UCSD-AML1 (cell line): ENCODE measurements around the gene ZNF565.
"Not testable (repeated sequence)": the region's sequence is repeated elsewhere in the genome, so short reads cannot be mapped to it uniquely, and the experiment has no call there.

Experiments
- DNase-seq: peaks from one replicate; lab custom pipeline; 2025; ENCODE audit not compliant: unreplicated experiment; lab: John Stamatoyannopoulos, UW

The ZNF565 gene

GRCh38 chr19:36214386-36215275 is at the start of gene ZNF565, which contains the start of gene ZNF146:
Gene ZNF565 (minus strand): TSS chr19:36214665. CDS start chr19:36201985, 12,680 bp downstream.
Gene ZNF146 (plus strand): TSS chr19:36215106. CDS start chr19:36236441, 21,335 bp downstream.
- peak; percentile 97 for DNase-seq

DNA sequence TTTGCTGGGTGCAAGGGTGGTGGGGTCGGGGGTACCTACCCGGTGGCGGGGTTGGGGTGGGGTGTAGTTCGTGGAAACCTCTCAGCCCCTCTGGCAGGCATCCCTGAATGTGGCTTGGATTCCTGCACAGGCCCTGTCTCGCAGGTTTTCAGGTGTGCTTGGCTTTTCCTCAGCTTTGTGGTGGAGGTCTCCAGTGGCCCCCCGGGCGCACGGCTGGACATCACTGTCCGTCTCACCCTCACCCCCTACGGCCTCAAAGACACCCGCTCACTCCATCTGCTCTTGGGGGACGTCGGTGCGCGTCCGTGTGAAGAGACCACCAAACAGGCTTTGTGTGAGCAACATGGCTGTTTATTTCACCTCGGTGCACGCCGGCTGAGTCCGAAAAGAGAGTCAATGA is 44.7 kb upstream of the ZNF565 start:
- no peak for DNase-seq

GRCh38 chr19:36258028-36258875 is 43.8 kb upstream of the ZNF565 start:
- DNase-seq: no peak

GRCh38 chr19:36257520-36257876 is 43.0 kb upstream of the ZNF565 start:
- DNase-seq: no peak

DNA sequence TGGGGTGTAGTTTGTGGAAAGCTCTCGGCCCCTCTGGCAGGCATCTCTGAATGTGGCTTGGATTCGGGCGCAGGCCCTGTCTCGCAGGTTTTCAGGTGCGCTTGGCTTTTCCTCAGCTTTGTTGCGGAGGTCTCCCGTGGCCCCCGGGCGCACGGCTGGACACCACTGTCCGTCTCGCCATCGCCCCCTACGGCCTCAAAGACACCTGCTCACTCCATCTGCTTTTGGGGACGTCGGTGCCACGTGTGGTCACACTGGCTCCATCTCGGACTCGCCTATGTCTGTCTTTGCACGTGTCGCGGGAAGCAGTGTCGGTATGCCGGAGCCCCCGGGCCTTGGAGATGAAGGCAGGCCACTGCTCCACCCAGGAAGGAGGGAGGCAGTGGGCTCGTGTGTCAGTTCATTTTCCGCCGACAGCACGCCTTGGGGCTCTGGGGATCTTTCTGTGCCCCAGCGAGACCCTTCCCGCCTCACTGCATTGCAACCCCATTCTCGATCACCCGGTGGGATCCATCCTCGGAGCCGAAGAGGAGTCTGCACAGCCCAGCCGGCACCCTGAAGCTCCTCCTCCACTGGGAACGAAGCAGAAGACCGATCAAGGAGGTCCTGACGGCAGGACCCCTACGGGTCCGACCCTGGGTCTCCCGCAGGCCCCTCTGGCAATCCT is 42.5 kb upstream of the ZNF565 start:
- DNase-seq: no peak

DNA sequence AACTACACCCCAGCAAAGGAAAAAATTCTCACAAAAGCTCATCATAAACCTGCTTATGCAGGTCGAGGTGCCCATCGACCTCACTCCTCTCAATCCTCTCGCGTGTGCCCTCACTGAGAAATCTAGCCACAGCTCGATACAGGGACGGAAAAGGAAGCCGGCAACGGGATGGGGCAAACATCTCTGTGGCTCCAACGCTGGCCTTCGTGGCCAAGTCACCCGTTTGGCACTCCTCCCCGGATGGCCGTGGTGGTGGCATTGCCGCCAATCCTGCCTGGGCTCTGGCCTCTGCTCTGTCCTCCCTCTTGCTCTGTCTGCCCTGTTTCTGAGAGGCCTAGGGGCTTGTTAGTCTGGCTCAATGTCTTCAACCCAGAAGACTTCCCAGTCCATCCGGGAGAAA is 41.6 kb upstream of the ZNF565 start:
- no peak for DNase-seq

DNA sequence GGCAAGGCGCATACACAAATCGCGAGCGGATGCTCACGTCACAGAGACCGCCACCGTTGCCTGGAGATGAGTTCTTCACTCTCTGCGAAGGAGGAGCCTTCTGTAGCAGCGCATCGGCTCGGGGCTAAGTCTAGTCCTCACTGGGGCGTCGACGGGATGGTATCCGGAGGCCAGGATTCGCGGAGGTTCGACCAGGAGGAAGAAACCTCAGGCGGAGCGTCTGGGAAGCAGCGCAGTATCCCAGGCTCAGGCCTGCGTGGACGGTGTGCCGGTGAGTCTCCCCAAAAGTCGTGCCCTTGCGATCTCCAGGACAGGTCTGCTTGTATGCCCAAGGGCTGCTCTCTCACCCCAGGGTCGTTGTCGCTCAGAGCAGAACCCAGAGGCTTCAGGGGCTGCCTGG is 40.9 kb upstream of the ZNF565 start:
- DNase-seq: no peak

- no peak for DNase-seq
Measured at GRCh38 chr19:36254848-36255247, 40.4 kb upstream of the ZNF565 start.

DNA sequence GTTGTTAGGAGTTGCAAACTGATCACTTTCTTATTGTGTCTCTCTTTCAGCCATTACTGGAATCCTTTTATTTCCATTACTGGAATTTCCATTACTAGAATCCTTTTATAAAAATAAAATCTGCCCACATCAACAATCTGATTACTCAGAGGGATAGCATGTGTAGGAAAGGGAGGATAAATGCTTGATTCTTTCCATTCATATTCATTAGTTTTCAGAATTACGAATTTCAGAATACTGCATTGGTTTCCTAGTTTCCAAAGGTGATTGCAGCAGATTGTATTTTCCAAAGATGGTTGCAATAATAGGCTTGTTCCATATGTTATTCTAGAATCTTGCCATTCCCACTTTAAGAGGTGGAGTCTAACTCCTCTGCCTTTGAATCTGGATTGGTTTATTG is 37.6 kb upstream of the ZNF565 start:
- DNase-seq: no peak

- DNase-seq: no peak
Measured at GRCh38 chr19:36246006-36246481, 31.6 kb upstream of the ZNF565 start.

DNA sequence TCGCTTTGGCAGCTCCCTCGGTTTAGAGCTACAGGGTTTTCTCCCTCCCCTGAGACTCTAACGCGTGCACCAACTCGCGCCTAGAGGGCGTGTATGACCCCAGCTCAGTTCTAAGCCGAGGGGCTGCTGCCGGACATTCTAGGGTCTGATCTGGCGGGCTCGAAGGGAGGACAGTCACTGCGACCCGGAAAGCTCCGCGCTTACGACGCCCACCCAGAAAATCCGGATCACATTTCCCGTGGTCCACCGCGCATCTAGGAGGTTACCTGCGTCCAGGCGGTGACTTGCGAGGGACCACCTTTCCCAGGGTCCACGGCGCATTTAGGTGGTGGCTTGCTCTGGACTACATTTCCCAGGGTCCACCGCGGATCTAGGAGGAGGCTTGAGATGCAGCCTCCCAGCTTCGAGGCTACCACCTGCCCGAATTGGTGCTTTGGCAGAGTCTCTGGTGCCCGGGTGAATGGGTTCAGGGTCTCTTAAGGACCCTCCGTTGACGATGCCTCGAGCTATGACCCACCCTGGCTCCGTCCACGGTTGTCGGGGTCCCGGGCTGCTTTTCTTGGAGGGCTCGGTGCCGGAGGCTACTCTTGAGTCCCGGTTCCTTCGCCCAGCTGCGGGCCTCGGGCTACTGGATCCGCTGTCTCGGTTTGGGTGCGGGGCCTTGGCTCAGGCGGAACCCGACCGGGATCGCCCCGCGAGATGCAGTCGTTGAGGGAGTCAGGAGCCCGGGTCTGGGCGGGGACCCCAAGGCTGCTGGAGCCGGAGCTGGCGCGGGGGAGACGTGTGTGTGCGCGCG is 30.9 kb upstream of the ZNF565 start:
- no peak for DNase-seq

DNA sequence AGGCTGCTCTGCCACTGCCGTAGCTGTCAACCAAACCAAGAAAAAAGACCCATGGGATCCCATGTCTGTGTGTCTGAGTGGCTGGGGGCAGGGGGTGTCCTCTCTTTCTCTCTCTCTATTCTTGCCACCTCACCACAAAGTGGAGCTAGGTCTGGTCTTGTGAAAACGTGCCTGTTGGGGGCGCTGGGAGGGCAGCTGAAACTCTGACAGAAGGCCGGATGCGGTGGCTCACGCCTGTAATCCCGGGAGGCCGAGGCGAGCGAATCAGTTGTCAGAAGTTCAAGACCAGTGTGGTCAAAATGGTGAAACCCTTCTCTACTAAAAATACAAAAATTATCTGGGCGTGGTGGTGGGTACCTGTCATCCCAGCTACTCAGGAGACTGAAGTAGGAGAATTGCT is 29.6 kb upstream of the ZNF565 start:
- DNase-seq: no peak

- DNase-seq: no peak
Measured at GRCh38 chr19:36236946-36237310, 22.5 kb upstream of the ZNF565 start.

DNA sequence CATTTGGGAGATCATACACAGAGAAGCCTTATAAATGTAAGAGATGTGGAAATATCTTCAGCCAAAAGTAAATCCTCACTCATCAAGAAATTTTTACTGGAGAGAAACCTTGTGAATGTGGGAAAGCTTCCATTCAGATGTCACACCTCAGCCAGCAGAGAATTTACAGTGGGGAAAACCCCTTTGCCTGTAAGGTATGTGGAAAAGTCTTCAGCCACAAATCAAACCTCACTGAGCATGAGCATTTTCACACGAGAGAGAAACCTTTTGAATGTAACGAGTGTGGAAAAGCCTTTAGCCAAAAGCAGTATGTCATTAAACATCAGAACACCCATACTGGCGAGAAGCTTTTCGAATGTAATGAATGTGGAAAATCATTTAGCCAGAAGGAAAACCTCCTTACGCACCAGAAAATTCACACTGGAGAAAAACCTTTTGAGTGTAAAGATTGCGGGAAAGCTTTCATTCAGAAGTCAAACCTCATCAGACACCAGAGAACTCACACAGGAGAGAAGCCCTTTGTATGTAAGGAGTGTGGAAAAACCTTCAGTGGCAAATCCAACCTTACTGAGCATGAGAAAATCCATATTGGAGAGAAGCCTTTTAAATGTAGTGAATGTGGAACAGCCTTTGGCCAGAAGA is 22.0 kb upstream of the ZNF565 start:
- DNase-seq: no peak

DNA sequence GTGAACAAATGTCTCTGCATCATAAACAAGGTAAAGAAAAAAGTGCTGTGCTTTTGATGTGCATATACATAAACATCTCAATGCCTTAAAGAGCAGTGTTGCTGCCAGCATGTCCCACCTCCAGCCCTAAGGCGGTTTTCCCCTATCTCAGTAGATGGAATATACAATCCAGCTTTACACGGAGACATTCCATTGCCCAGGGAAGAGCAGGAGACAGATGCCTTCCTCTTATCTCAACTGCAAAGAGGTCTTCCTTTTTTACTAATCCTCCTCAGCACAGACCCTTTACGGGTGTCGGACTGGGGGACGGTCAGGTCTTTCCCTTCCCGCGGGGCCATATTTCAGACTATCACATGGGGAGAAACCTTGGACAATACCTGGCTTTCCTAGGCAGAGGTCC is 19.2 kb upstream of the ZNF565 start:
- DNase-seq: not testable (repeated sequence)

DNA sequence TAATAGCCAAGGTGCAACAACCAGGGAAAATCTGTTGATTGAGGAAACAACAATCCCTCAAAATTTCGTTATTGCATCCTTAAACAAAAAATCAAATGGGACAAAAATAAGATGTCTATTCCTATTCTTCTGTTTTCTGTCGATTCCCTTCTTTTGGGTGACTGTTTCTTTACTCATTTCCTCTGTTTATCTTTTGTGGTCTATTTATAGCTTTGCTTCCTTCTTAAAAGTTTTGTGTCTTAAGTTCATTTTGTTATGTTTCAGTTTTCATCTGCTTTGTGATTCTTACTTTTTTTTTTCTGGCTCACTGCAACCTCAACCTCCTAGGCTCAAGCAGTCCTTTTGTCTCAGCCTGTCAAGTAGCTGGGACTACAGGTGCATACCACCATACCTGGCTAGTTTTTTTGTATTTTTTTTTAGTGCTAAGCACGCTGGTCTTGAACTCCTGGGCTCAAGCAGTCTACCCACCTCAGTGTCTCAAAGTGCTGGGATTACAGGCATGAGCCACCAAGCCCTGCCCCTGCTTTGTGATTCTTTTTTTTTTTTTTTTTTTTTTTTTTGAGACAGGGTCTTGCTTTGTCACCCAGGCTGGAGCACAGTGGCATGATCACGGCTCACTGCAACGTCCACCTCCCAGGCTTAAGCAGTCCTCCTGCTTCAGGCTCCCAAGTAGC is 10.9 kb upstream of the ZNF565 start:
- no peak for DNase-seq

DNA sequence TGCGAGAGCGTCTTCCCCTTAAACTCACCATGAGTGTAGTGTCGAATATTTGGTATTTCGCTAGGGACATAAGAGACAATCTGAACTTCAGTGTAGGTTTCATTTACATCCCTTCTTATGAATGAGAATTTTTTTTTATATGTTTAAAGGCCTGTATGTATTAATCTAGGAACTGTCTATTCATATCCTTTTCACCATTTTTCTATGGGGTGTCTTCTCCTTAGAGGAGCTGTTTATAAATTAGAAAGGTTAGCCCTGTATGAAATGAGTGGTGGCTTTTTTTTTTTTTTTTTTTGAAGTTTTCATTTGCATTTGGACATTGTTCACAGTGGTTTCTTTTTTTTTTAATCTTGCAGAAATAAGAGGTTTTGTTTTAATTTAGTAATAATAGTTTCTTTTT is 8.0 kb upstream of the ZNF565 start:
- no peak for DNase-seq

DNA sequence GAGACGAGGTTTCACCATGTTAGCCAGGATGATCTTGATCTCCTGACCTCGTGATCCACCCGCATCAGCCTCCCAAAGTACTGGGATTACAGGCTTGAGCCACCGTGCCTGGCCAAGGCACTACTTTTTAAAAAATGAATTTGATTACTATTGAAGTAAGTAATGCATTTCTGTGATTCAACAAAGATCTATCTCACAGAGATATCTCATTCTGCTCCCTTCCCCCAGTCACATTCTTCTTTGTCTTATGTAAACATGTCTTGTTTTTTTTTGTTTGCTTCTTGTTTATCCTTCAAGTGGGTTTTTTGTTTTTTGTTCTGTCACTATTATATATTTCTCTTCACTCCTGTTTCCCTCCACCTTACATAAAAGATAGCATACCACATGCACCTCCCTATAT is 7.0 kb upstream of the ZNF565 start:
- DNase-seq: no peak

- no peak for DNase-seq
Measured at GRCh38 chr19:36215276-36216123, 1.0 kb upstream of the ZNF565 start.
